ENCODE results near the gene MTHFD1L. TPM values are rescaled to one million over a fixed set of nuclear protein-coding genes. Genes with fewer than 3 reads are reported as not detected.

Gene MTHFD1L
- total RNA-seq, 4 donors from 2014 or later = 2.4 to 19.2 (median 8.0) TPM

DNA sequence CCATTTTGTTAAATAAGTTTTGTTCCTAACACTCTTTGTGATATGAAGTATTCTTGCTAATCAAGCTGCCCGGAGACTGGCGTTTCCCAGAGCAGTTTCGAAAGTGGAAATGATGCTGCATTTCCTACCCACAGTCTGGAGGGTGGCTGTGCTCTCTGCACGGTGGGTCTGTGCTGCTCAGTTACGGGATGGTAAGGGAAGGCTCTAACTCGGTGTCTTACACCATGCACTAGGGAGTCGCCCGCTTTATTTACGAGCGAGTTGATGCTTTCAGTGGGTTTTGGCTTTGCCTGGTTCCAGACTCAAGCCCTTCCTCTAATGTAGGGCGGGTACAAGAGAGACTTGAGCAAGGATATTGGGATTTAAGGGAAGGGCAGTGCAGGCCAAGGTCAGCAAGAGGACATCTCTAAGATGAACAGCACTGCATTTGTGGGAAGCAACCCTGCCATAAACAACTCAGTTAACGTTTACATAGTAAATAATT, 194.2 kb downstream of the MTHFD1L start:
- 83 to 87% methylated on average over 6 to 11 of the region's 12 CpGs for WGBS, 2 donors
- peak overlapping the region in 1 of 4 donors; percentile 47 for H3K27ac ChIP-seq
- no peak overlapping the region for H3K4me3 ChIP-seq
- no peaks in the 10 kb centered on the region for H3K36me3 ChIP-seq
- no peaks in the 10 kb centered on the region for H3K27me3 ChIP-seq
- intact Hi-C loops (cut with DNase I) = no loop called here
- peaks cover 0 to 28% (median 5%) of the 10 kb centered on the region in 3 donors for H3K4me1 ChIP-seq
- no peak for DNase-seq
- no peaks in the 10 kb centered on the region for H3K9me3 ChIP-seq
- TF ChIP-seq, protein P1, sequence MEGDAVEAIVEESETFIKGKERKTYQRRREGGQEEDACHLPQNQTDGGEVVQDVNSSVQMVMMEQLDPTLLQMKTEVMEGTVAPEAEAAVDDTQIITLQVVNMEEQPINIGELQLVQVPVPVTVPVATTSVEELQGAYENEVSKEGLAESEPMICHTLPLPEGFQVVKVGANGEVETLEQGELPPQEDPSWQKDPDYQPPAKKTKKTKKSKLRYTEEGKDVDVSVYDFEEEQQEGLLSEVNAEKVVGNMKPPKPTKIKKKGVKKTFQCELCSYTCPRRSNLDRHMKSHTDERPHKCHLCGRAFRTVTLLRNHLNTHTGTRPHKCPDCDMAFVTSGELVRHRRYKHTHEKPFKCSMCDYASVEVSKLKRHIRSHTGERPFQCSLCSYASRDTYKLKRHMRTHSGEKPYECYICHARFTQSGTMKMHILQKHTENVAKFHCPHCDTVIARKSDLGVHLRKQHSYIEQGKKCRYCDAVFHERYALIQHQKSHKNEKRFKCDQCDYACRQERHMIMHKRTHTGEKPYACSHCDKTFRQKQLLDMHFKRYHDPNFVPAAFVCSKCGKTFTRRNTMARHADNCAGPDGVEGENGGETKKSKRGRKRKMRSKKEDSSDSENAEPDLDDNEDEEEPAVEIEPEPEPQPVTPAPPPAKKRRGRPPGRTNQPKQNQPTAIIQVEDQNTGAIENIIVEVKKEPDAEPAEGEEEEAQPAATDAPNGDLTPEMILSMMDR (IDR thresholded peaks at IDR 0.05) = no peak
- TF ChIP-seq POLR2A (IDR thresholded peaks at IDR 0.05) = no peak

DNA sequence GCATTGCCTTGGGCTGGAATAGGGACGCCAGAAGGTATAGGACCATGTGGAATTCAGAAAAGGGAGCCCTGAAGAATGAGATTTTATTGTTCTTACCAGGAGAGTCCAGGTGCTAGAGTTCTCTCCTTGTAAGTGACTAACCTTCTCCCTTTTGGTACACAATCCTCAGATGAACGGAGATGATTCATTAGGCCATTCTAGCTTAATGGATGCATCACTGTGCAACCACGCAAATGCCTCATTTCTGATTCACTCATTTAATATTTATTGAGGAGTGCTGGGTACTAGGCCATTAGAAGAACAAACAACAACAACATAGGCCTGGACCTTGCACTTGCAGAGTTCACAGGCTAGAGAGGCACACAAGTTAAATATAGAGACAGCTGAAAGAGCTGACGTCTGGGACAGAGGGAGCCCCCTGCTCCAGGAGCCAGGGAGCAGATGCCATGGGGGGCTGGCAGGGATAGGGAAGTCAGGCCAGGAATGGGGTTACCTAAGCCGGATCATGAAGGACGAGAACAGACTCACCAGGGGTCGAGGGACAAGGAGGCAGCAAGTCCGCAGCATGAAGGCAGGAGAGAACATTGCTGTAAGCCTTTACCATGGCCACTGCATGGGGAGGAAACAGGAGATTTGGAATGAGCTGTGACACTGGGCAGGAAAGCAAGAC, 194.7 kb downstream of the MTHFD1L start:
- no peak overlapping the region for H3K4me3 ChIP-seq
- no peak for DNase-seq
- intact Hi-C loops (cut with DNase I) = no loop called here
- H3K4me1 ChIP-seq = peaks cover 0 to 28% (median 5%) of the 10 kb centered on the region in 3 donors
- no peaks in the 10 kb centered on the region for H3K27me3 ChIP-seq
- TF ChIP-seq POLR2A (IDR thresholded peaks at IDR 0.05) = no peak
- H3K27ac ChIP-seq = peak overlapping the region in 2 of 4 donors; percentile 32 to 47
- H3K36me3 ChIP-seq = no peaks in the 10 kb centered on the region
- 82 to 86% methylated on average over 8 of the region's 8 CpGs for WGBS, 2 donors
- H3K9me3 ChIP-seq = no peaks in the 10 kb centered on the region

DNA sequence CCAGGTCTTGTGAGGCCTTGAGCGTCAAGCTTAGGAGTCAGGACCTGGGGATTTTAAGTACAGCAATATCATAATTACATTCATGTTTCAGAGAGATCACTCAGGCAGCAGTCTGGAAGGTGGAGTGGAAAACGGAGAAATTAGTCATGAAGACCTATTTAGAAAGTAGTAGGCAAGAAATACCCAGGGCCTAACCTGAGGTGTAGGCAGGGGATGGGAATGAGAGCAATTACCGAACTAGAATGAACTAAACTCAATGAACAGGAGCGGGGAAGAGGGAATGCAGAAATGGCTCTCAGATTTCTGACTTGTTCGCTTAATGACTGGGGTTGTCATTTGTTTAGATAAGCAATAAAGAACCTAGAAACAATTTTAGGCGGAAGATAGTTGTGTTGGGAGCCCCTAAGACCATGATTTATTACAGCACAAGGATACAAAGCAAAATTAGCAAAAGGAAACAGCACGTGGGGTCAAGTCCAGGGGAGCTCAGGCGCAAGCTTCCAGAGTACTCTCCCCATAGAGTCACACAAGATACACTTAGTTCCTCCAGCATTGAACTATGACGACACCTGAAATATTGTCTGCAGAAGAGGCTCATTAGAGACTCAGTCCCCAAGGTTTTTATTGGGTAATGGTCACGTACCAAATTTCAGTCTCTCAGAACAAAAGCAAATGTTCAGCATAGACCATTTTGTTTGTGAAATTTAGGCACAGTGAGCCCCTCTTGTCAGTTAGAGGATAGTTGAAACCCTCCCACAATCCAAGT, 195.4 kb downstream of the MTHFD1L start:
- DNase-seq = no peak
- Histone ChIP-seq H3K4me3 (no peak overlapping the region), H3K9me3 (no peaks in the 10 kb centered on the region), H3K4me1 (peaks cover 0 to 28% (median 5%) of the 10 kb centered on the region in 3 donors), H3K27me3 (no peaks in the 10 kb centered on the region), H3K27ac (peak overlapping the region in 2 of 4 donors; percentile 32 to 47), H3K36me3 (no peaks in the 10 kb centered on the region)
- TF ChIP-seq POLR2A (IDR thresholded peaks at IDR 0.05) = no peak
- TF ChIP-seq, protein P1 (IDR thresholded peaks at IDR 0.05) = no peak
- 87 to 90% methylated on average over 10 of the region's 10 CpGs for WGBS, 2 donors
- intact Hi-C loops (cut with DNase I) = no loop called here

DNA sequence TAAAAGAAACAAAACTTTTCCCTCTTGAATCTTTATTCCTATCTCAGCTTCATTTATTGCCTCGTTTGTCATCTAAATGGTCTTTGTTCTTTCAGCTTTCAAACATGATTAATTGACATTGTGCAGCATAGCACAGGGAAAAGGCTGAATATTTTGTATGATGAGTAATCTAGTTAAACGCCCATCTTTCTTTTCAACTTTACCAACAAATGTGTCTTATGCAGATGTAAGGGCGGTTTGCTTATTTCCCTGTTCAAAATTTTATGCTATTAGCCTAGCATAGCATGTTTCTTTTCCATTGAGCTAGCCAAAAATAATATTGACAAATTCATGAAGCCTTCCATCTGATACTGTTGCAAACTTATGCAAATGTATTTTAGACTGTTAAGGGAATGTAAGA, 197.8 kb downstream of the MTHFD1L start:
- Histone ChIP-seq H3K9me3 (no peaks in the 10 kb centered on the region), H3K27me3 (no peaks in the 10 kb centered on the region), H3K36me3 (no peaks in the 10 kb centered on the region), H3K27ac (peak overlapping the region in 2 of 4 donors; percentile 20 to 37), H3K4me3 (no peak overlapping the region), H3K4me1 (peaks cover 0 to 43% (median 15%) of the 10 kb centered on the region in 3 donors)
- TF ChIP-seq, protein P1 (IDR thresholded peaks at IDR 0.05) = no peak
- TF ChIP-seq POLR2A (IDR thresholded peaks at IDR 0.05) = no peak
- no peak for DNase-seq
- 15 to 26% methylated on average over 3 of the region's 3 CpGs for WGBS, 2 donors
- intact Hi-C loops (cut with DNase I) = no loop called here

DNA sequence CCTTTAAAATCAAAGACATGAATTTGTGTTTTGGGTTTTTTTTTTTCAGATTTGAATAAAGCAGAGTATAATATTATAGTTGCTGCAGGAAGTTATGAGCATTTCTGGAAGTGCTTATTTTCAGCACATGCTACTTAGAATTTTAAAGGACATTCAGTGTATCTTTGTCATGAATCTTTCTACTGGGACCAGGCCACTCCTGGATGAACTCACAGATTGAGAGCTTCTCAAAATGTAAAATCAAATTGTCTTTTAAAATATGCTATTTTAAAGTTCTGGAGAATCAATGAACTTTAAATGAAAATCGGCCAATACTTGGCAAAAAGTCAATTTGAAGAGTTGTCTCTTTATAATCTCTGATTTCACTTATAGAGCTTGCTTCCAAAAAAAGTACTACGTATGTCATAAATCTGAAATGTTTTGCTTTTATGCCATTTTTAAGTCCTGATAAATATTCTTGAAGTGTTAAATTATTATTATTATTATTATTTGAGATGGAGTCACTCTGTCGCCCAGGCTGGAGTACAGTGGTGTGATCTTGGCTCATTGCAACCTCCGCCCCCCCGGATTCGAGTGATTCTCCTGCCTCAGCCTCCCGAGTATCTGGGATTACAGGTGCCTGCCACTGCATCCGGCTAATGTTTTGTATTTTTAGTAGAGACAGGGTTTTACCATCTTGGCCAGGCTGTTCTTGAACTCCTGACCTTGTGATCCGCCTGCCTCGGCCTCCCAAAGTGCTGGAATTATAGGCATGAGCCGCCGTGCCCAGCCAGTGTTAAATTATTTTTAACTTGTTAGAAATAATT, 198.5 kb downstream of the MTHFD1L start:
- WGBS, 2 donors = 85 to 90% methylated on average over 12 of the region's 12 CpGs
- Histone ChIP-seq H3K4me1 (peaks cover 0 to 50% (median 21%) of the 10 kb centered on the region in 3 donors), H3K27me3 (no peaks in the 10 kb centered on the region), H3K27ac (peak overlapping the region in 2 of 4 donors; percentile 20 to 37), H3K9me3 (no peaks in the 10 kb centered on the region), H3K4me3 (no peak overlapping the region), H3K36me3 (no peaks in the 10 kb centered on the region)
- TF ChIP-seq POLR2A (IDR thresholded peaks at IDR 0.05) = no peak
- TF ChIP-seq, protein P1 (IDR thresholded peaks at IDR 0.05) = no peak
- DNase-seq = no peak
- intact Hi-C loops (cut with DNase I) = no loop called here
